GM18907 (cell line): Measurements from ENCODE around the gene PKN1.

ENCODE experiments used
- ATAC-seq: cut with Tn5 transposase; IDR thresholded peaks from one replicate; pipeline ENCODE4 v1.9.1; 2021; ENCODE audit warnings: mild to moderate bottlenecking, moderate library complexity; ENCODE audit not compliant: unreplicated experiment

Gene PKN1

DNA sequence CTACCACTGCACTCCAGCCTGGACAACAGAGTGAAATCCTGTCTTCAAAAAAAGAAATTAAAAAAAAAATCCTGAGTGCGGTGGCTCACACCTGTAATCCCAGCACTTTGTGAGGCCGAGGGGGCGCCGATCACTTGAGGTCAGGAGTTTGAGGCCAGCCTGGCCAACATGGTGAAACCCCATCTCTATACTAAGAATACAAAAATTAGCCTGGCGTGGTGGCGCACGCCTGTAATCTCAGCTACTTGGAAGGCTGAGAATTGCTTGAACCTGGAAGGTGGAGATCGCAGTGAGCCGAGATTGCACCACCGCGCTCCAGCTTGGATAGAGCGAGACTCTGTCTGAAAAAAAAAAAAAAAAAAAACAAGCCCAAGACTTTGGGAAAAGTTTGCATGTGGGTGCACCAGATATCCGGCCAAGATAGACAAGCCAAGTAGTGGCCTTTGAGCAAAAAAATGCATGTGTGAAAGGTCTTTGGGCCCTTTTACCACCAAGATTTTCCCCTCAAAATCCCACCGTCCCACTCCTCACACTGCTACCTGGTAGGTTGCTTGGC is 79.4 kb downstream of the PKN1 start:
- no peak for ATAC-seq

DNA sequence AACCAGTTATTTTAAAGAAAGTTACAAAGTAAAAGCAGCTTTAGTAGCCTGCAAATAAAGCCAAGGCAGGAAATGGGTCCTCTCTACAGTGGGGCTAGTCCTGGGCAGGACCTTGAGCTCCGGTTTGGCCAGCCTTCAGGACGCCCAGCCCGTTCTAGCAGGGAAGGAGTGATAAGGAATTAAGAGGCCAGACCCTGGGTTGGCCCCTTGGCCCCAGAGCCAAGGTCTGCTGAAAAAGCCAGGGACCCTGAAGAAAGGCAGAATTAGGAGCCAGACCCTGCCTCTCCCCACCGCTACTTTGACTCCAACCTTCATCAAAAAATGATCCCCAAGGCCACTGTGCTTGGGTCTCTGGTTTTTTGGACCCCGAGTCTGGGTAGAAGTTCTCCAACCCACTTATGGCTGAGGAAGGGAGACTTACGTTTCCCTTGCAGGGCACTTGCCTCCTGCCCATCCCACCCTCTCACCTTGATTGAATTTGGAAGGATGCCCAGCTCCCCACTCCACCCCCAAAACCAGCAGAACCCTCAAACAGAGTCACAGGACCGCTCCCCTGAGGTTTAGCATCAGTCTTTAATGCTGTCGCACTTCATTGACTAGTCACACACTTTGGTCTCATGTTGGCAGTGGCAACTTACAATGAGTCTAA is 81.2 kb downstream of the PKN1 start:
- ATAC-seq, result no peak

DNA sequence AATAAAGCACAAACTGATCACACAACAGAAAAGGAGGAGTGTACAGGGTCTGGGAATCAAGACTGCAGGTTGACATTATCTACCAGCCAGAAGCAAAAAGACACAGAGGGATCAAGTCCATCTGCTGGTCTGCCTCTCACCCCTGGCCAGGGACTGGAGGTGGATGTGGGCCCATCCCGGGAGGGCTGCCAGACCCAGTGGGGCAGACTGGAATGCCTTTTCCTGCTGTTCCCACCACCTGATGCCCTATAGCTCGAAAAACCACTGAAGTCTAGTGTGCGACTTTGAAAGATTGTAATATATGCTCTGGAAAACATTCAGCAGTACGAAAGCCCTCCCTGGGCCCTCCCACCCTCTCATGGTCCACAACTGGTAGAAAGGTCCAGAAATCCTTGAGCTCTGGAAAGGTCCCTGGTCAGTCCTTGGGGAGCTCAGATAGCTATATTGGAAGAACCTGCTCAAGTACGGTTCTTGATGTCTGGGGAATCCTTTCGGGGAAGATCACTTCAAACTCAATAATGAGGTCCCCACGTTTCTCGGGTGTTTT is 82.5 kb downstream of the PKN1 start:
- ATAC-seq, result no peak

DNA sequence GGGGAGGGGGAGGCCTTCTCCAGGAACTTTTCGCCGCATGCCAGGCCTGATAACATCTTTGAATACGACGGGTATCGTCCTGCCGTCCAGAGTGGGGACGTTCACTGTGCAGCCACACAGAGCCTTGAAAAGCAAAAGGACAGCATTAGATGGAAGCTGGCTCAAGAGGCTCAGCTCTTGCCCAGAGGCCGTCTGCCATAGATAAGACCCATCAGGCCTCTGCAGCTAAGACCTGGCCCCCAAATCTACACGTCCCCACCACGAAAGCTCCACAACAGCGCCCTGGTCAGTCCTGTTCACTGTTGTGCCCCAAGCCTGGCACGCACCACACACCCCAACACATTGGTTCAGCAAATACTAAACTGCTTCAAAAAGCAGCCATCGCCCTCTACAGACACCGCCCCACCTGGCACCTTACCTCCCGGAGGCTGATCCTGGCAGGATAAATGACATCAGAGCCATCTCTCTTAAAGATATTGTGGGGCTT is 83.0 kb downstream of the PKN1 start:
- no peak for ATAC-seq

DNA sequence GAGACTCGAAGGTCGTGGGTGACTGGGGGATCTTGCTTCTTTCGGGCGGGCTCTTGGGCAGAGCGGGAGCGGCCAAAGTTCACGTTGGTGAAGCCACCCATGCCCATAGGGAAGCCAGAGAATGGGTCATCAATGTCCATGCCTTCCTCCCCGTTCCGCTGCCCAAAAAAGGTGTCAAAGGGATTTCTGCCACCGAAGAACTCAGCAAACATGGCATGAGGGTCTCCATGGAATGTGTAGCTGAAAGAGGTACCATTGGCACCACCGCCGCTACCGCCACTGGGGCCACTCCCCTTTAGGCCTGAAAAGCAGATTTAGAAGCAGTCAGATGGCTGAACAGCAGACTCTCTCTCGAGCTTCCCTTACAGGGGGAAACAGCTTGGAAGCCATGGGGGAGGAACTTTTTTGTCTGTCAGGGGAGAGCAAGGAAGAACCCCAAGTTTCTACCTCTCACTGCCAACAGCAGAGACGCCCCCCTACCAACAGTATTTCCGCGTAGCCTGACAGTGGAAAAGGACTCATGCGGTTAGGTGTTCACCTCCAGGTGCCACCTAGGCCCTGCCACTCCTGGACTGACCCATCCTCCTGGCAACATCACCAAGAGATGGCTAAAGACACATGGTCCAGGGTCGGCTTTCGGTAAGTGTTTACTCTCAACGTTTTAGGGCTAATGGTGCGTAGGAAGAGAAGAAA is 83.8 kb downstream of the PKN1 start:
- no peak for ATAC-seq

DNA sequence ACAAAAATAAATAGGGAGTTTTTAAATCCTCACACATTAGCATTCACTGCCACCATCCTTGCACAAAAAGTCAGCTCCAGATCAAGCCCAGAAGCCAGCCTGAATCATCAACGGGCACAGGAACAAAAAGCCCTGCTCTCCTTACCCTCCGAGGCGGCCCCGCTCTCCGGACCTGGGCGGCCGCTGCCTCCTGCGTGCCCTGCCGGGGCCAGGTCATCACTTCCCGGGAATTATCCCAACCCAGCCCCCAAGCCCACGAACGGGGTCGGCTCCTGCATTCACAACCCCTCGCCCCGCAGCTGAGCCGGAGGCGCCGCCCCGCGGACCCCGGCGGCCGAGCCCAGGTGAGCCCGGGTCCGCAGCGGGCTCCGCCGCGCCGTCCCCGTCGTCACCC is 84.3 kb downstream of the PKN1 start:
- ATAC-seq, result no peak

DNA sequence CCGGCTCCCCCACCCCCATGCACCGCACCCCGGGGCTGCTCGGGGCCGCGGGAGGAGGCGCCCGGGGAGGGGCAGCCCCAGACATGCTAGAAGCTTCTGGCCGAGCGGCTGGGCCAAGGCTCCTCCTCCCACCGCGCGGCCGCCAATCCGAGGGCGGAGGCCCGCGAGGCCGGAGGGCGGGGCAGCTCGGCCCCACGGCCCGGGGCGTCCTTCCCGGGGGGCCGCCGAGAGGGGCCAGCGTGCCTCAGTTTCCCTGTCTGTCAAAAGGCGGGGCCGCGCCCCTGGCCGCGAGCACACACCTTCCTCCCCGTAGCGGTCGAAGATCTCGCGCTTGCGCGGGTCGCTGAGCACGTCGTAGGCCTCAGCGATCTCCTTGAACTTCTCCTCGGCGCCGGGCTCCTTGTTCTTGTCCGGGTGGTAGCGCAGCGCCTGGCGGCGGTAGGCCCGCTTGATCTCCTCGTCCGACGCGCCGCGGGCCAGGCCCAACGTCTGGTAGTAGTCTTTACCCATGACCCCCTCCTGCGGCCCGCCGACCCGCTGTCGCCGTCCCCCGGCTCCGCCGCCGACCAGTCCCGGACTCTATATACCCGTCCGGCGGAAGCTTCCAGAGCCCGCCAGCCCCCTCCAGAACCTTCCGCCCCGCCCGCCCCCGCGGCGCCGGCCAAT is 84.9 kb downstream of the PKN1 start, which contains the start of gene DNAJB1:
DNAJB1 (minus strand) TSS at position 558 of the 666 bp plus-strand sequence; CDS start at position 510, 48 bp downstream.
- ATAC-seq, result peak; percentile 69

DNA sequence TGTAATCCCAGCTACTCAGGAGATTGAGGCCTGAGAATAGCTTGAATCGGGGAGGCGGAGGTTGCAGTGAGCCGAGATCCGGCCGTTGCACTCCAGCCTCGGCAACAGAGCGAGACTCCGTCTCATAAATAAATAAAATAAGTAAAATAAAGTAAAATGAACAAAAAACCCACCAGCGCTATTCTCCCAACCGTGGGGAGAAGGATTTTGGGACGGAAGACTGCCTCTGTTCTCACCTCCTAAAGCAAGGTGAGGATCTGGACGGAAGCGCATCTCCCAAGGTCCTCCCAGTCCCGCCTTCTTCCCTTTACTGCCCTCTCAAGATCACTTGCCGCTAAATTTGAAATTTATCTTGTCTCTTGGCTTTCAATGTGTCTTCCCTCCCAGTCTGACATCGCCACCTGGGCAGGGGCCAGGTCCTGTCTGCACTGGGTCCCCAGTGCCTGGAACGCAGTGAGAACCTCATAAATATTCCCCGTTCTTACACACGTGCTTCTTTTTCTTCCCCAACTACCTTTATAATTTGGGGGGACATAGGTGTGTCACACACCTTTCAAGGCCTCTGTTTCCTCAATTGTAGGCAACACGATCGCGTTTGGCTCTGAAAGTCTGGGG is 86.2 kb downstream of the PKN1 start:
- ATAC-seq, result no peak

DNA sequence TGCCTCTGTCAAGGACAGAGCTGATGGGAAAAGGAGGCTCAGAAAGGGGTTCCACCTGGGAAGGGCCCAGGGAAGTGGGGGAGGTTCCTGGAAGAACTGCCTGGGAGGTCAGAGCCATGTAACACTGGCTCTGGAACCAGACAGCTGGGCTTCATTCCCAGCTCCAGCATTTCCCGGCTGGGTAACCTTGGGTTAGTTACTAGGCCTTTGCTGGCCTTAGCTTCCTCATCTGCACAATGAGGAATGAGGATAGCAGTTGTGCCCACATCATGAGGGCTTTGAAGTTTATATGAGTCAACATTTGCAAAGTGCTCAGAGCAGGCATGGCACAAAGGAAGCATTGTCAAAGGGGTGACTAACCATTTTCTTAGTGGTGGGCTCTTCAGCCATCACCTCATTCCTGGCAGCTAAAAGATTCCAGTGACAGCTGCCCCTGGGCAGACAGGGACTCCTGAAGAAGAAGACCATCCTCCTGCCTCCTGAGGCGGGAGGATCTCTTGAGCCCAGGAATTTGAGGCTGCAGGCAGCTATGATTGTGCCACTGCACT is 86.8 kb downstream of the PKN1 start:
- ATAC-seq, result no peak

DNA sequence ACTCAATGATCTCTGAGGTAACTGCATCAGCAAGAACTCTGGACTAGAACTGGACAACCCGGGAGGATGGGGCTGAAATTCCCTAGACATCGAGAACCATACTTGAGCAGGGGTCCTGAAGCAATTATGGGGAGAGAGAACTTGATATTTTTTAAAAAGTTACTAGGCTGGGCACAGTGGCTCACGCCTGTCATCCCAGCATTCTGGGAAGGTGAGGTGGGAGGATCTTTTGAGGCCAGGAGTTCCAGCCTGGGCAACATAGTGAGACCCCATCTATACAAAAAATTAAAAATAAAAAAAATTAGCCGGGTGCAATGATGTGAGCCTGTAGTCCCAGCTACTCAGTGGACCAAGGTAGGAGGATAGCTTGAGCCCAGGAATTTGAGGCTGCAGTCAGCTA is 87.4 kb downstream of the PKN1 start:
- ATAC-seq, result no peak
